ENCODE data around the gene SIN3B. TPM values are rescaled to one million over a fixed set of nuclear protein-coding genes. Genes with fewer than 3 reads are reported as not detected.

The SIN3B gene
- polyA plus RNA-seq, 1 of the 3 experiments (the other 2 are of a cell fraction) = 29.7 TPM

DNA sequence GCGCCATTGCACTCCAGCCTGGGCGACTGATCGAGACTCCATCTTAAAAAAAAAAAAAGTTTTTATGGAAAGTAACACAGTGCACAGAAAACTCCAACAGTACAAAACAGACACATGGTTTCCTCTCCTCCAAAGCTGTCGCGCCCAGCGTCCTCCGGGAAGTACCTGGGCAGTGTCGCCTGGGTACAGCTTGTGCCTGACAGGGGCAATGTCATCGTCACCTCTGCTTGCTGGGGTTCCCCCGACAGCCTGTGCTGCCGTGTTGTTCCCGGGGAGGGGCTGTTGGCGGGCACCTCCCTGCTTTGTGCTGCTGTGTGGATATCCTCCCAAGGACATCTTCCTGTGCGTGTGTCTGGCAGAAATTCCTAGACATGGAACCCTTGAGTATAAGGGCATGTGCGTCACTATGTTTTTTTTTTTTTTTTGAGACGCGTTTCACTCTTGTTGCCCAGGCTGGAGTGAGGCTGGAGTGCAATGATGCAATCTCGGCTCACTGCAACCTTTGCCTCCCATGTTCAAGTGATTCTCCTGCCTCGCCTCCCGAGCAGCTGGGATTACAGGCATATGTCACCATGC is 57.2 kb downstream of the SIN3B start:
- Histone ChIP-seq H3F3A (replicated peaks; ENCODE audit: insufficient read depth) (no peaks in the 10 kb centered on the region), H3K9me3 (no peaks in the 10 kb centered on the region), H3K27ac (ENCODE audit: low read depth in 2 of 2, low read length in 1 of 2) (no peak overlapping the region), H3K4me1 (ENCODE audit: control insufficient read depth in 1 of 2, insufficient read depth in 2 of 2, low read depth in 1 of 2, low read length in 1 of 2) (peaks cover 0 to 16% of the 10 kb centered on the region in 2 experiments; a peak in 1 of 4 replicates), H2AFZ (ENCODE audit: low read depth) (no peak overlapping the region), H3K79me2 (ENCODE audit: insufficient read depth) (no peaks in the 10 kb centered on the region), H3K4me3 (ENCODE audit: low read depth in 2 of 2, low read length in 1 of 2) (no peak overlapping the region), H3K9me2 (no peaks in the 10 kb centered on the region), H3K27me3 (ENCODE audit: insufficient read depth) (no peaks in the 10 kb centered on the region), H4K20me1 (ENCODE audit: insufficient read depth) (no peaks in the 10 kb centered on the region), H3K36me3 (replicated peaks in 1 of 2; ENCODE audit: control insufficient read depth in 1 of 2, insufficient read depth in 2 of 2, low read length in 1 of 2) (no peaks in the 10 kb centered on the region), H3K4me2 (no peak overlapping the region), H3K9ac (no peak overlapping the region)
- 59% methylated on average over 15 of the region's 20 CpGs for WGBS (ENCODE audit: low lambda C conversion rate)
- CTCF ChIA-PET = interaction anchor here (0.7 kb wide), 1 partner anchor 57 kb away, joined by 3 read pairs; no protein-coding TSS in a partner anchor
- POLR2A ChIA-PET = interaction anchor here (0.6 kb wide), 2 partner anchors 397 to 1387 kb away, joined by 3 to 4 read pairs; no protein-coding TSS in a partner anchor
- TF ChIP-seq GABPA (IDR thresholded peaks at IDR 0.05; ENCODE audit: low read depth) = no peak
- TF ChIP-seq, protein P1, sequence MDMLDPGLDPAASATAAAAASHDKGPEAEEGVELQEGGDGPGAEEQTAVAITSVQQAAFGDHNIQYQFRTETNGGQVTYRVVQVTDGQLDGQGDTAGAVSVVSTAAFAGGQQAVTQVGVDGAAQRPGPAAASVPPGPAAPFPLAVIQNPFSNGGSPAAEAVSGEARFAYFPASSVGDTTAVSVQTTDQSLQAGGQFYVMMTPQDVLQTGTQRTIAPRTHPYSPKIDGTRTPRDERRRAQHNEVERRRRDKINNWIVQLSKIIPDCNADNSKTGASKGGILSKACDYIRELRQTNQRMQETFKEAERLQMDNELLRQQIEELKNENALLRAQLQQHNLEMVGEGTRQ (IDR thresholded peaks at IDR 0.05; ENCODE audit: borderline replicate concordance, low read depth, low read length) = no peak
- TF ChIP-seq RAD21 (IDR thresholded peaks at IDR 0.05; ENCODE audit: low read length) = no peak
- TF ChIP-seq MEF2A (IDR thresholded peaks at IDR 0.05; ENCODE audit: borderline replicate concordance, low read depth) = no peak
- no peak for TF ChIP-seq FOXM1 (IDR thresholded peaks at IDR 0.05; ENCODE audit: low read depth)
- TF ChIP-seq, protein P2, sequence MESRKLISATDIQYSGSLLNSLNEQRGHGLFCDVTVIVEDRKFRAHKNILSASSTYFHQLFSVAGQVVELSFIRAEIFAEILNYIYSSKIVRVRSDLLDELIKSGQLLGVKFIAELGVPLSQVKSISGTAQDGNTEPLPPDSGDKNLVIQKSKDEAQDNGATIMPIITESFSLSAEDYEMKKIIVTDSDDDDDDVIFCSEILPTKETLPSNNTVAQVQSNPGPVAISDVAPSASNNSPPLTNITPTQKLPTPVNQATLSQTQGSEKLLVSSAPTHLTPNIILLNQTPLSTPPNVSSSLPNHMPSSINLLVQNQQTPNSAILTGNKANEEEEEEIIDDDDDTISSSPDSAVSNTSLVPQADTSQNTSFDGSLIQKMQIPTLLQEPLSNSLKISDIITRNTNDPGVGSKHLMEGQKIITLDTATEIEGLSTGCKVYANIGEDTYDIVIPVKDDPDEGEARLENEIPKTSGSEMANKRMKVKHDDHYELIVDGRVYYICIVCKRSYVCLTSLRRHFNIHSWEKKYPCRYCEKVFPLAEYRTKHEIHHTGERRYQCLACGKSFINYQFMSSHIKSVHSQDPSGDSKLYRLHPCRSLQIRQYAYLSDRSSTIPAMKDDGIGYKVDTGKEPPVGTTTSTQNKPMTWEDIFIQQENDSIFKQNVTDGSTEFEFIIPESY (IDR thresholded peaks at IDR 0.05; ENCODE audit: borderline replicate concordance, low read depth) = no peak
- TF ChIP-seq, protein P3, sequence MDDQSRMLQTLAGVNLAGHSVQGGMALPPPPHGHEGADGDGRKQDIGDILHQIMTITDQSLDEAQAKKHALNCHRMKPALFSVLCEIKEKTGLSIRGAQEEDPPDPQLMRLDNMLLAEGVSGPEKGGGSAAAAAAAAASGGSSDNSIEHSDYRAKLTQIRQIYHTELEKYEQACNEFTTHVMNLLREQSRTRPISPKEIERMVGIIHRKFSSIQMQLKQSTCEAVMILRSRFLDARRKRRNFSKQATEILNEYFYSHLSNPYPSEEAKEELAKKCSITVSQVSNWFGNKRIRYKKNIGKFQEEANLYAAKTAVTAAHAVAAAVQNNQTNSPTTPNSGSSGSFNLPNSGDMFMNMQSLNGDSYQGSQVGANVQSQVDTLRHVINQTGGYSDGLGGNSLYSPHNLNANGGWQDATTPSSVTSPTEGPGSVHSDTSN (IDR thresholded peaks at IDR 0.05) = no peak
- DNase-seq = no peak

DNA sequence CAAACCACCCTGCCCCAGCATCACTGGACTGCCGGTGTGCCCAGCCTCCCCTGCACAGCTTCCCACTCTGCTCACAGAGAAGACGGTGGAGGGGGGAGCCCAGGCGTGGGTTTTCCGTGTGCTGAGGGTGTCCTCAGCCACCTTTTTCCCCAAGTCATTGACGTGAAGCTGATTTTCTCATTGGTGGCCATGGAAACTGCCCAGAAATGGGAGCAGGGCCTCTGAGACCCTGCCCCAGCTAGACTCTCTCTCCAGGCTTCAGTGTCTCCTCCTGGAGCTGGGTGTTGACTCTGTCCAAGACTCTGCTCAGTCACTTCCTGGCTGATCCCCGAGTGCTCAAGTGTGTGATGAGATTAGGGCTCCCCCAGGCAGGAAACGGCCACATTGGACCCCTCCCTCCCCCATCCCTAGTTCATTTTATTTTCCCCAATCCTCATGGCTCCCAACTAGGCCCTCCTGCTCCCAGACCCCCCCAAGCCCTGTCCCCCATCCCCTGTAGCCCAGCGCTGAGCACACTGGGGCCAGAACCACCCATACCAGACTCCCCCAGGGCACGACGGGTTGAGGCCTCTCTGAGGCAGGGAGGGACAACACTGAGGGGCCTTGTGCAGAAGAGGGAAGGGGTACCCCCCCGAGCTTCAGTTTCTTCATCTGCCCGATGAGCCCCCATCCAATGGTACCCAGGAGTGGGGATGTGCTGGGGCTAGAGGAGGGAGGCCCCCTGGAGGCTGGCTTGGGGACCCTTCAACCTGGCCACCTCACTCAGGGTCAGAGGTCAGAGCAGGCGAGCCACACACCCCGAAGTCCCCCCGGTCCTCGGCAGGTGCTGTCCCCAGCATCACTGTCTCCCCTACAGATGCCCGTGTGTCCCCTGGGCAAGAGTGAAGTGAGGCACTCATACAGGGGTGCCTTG is 58.4 kb downstream of the SIN3B start:
- H3K4me3 ChIP-seq (ENCODE audit: low read depth in 2 of 2, low read length in 1 of 2) = no peak overlapping the region
- no peak overlapping the region for H2AFZ ChIP-seq (ENCODE audit: low read depth)
- no peaks in the 10 kb centered on the region for H3K36me3 ChIP-seq (replicated peaks in 1 of 2; ENCODE audit: control insufficient read depth in 1 of 2, insufficient read depth in 2 of 2, low read length in 1 of 2)
- no peaks in the 10 kb centered on the region for H3F3A ChIP-seq (replicated peaks; ENCODE audit: insufficient read depth)
- no peak for TF ChIP-seq TAF1 (IDR thresholded peaks at IDR 0.05; ENCODE audit: borderline replicate concordance, low read depth, low read length)
- no peak for TF ChIP-seq MXI1 (IDR thresholded peaks at IDR 0.05; ENCODE audit: low read depth, low read length)
- TF ChIP-seq FOXM1 (IDR thresholded peaks at IDR 0.05; ENCODE audit: low read depth) = no peak
- TF ChIP-seq NRF1 (IDR thresholded peaks at IDR 0.05; ENCODE audit: low read depth, low read length) = no peak
- no peak for TF ChIP-seq GABPA (IDR thresholded peaks at IDR 0.05; ENCODE audit: low read depth)
- no peak for TF ChIP-seq SIN3A (IDR thresholded peaks at IDR 0.05; ENCODE audit: borderline replicate concordance, low read depth, low read length)
- H3K9me3 ChIP-seq = no peaks in the 10 kb centered on the region
- POLR2A ChIA-PET = no interaction called here
- 88% methylated on average over 15 of the region's 17 CpGs for WGBS (ENCODE audit: low lambda C conversion rate)
- no peak overlapping the region for H3K9ac ChIP-seq
- H3K79me2 ChIP-seq (ENCODE audit: insufficient read depth) = no peaks in the 10 kb centered on the region
- no peaks in the 10 kb centered on the region for H3K9me2 ChIP-seq
- H3K4me1 ChIP-seq (ENCODE audit: control insufficient read depth in 1 of 2, insufficient read depth in 2 of 2, low read depth in 1 of 2, low read length in 1 of 2) = peaks cover 0 to 16% of the 10 kb centered on the region in 2 experiments; a peak in 1 of 4 replicates
- no peak overlapping the region for H3K4me2 ChIP-seq
- H4K20me1 ChIP-seq (ENCODE audit: insufficient read depth) = no peaks in the 10 kb centered on the region
- no peak overlapping the region for H3K27ac ChIP-seq (ENCODE audit: low read depth in 2 of 2, low read length in 1 of 2)
- DNase-seq = no peak
- H3K27me3 ChIP-seq (ENCODE audit: insufficient read depth) = no peaks in the 10 kb centered on the region
- CTCF ChIA-PET = no interaction called here

Data from SK-N-SH (cell line).